Measurements from ENCODE around the gene PHACTR1.

Gene PHACTR1

DNA sequence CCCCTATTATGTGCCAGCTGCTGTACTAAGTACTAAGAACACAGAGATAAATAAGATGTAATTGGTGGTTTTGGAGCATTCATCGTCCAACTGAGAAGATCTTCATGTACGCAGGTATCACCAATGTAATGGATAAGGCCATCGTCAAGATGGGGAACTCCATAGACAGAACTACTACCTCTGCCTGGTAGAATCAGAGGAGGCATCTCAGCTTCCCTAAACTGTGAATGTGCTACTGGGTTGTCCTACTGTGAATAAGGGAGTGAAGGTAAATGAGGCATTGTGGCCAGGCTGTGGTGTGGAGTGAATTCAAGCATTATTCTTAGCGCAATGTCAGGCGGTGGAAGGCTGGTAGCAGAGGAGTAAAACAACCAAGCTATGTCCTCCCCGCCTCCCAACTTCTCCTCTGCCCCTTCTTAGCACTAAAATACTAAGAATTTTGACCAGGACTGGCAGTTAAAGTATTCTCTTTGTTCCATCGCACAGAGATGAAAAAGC is 543.6 kb downstream of the PHACTR1 start:
- H3K4me2 ChIP-seq, result peak overlapping the region; percentile 73 to 95 (median 86)
- peak overlapping the region in 1 of 10 experiments; percentile 31; a peak in 2 of 20 replicates for H3K4me3 ChIP-seq
- peak overlapping the region in 8 of 11 experiments; percentile 59 to 81 (median 73); a peak in 15 of 22 replicates for H3K27ac ChIP-seq
- H3K9ac ChIP-seq, result peak overlapping the region in 5 of 11 experiments; percentile 42 to 70 (median 56); a peak in 8 of 22 replicates
- H3K4me1 ChIP-seq, result peaks cover 75 to 97% (median 86%) of the 10 kb centered on the region in 10 experiments
- peaks cover 0 to 3% (median 0%) of the 10 kb centered on the region in 11 experiments; a peak in 1 of 22 replicates for H3K36me3 ChIP-seq
- TF ChIP-seq Cebpa-rat (IDR thresholded peaks at IDR 0.05), result no peak
- H3K9me3 ChIP-seq (replicated peaks in 1 of 11), result peaks cover 0 to 23% (median 18%) of the 10 kb centered on the region in 11 experiments; a peak in 18 of 22 replicates
- H4K20me1 ChIP-seq, result peaks cover 0 to 3% (median 0%) of the 10 kb centered on the region in 11 experiments; a peak in 2 of 22 replicates
- 0 out of 22 replicates have a peak, but pooled peaks cover 0 to 5% (median 0%) of the 10 kb centered on the region in 11 experiments for H3K27me3 ChIP-seq

DNA sequence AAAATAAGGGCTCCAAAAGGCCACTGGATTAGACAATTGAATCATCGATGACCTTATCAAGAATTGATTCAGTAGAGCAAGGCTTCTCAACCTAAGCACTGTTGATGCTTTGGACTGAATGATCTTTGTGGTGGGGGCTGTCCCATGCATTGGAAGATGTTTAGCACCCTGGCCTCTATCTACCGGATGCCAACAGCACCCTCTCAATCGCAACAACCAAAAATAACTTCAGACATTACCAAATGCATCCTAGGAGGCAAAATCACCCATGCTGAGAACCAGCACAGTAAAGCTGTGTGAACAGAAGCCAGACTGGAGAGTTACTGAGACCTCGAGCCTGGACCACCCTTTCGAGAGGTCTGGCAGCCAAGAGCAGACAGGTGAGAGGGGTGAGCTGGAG is 544.3 kb downstream of the PHACTR1 start:
- Histone ChIP-seq H3K4me1 (peaks cover 68 to 99% (median 83%) of the 10 kb centered on the region in 10 experiments), H3K9ac (peak overlapping the region in 7 of 11 experiments; percentile 8 to 70 (median 53); a peak in 13 of 22 replicates), H4K20me1 (peaks cover 0 to 3% (median 0%) of the 10 kb centered on the region in 11 experiments; a peak in 2 of 22 replicates), H3K9me3 (replicated peaks in 1 of 11) (peaks cover 0 to 16% (median 11%) of the 10 kb centered on the region in 11 experiments; a peak in 18 of 22 replicates), H3K27me3 (0 out of 22 replicates have a peak, but pooled peaks cover 0 to 5% (median 0%) of the 10 kb centered on the region in 11 experiments), H3K27ac (peak overlapping the region in 9 of 11 experiments; percentile 29 to 81 (median 73); a peak in 17 of 22 replicates), H3K4me2 (peak overlapping the region; percentile 73 to 95 (median 86)), H3K4me3 (peak overlapping the region in 6 of 10 experiments; percentile 4 to 44 (median 12); a peak in 6 of 20 replicates), H3K36me3 (no peaks in the 10 kb centered on the region; a peak in 1 of 22 replicates)
- no peak for TF ChIP-seq Cebpa-rat (IDR thresholded peaks at IDR 0.05)

DNA sequence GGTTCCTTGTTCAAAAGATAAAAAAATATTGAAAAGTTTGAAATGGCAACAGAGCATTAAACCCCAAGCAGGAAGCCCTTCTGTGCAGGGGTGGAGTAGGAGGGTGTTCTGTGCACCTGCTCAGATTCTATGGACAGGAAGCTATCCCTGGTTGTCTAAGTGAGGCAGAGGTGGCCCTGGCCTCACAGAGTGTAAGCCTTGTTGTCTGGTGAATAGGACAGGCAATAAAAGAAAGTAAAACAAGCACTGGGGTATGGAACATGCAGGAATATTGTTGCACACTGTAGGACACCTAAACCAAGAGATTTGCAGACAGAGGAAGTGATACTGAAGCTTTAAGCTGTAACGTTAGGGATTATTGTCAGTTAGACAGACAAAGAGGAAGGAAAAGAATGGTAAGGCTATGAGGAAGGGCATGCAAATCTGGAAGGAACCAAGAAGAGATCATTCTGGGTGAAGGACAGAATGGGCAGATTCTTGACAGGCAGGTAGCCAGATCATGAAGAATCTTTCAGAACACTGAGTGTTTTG is 545.0 kb downstream of the PHACTR1 start:
- Histone ChIP-seq H3K9me3 (replicated peaks in 1 of 11) (peaks cover 0 to 14% (median 5%) of the 10 kb centered on the region in 11 experiments; a peak in 10 of 22 replicates), H3K27me3 (0 out of 22 replicates have a peak, but pooled peaks cover 0 to 5% (median 0%) of the 10 kb centered on the region in 11 experiments), H3K36me3 (no peaks in the 10 kb centered on the region), H3K27ac (peak overlapping the region in 10 of 11 experiments; percentile 29 to 81 (median 72); a peak in 19 of 22 replicates), H3K4me1 (peaks cover 61 to 93% (median 76%) of the 10 kb centered on the region in 10 experiments), H4K20me1 (peaks cover 0 to 3% (median 0%) of the 10 kb centered on the region in 11 experiments; a peak in 2 of 22 replicates), H3K4me3 (peak overlapping the region in 5 of 10 experiments; percentile 7 to 44 (median 15); a peak in 5 of 20 replicates), H3K9ac (peak overlapping the region in 7 of 11 experiments; percentile 13 to 70 (median 53); a peak in 12 of 22 replicates), H3K4me2 (peak overlapping the region; percentile 73 to 95 (median 86))
- TF ChIP-seq Cebpa-rat (IDR thresholded peaks at IDR 0.05), result no peak

DNA sequence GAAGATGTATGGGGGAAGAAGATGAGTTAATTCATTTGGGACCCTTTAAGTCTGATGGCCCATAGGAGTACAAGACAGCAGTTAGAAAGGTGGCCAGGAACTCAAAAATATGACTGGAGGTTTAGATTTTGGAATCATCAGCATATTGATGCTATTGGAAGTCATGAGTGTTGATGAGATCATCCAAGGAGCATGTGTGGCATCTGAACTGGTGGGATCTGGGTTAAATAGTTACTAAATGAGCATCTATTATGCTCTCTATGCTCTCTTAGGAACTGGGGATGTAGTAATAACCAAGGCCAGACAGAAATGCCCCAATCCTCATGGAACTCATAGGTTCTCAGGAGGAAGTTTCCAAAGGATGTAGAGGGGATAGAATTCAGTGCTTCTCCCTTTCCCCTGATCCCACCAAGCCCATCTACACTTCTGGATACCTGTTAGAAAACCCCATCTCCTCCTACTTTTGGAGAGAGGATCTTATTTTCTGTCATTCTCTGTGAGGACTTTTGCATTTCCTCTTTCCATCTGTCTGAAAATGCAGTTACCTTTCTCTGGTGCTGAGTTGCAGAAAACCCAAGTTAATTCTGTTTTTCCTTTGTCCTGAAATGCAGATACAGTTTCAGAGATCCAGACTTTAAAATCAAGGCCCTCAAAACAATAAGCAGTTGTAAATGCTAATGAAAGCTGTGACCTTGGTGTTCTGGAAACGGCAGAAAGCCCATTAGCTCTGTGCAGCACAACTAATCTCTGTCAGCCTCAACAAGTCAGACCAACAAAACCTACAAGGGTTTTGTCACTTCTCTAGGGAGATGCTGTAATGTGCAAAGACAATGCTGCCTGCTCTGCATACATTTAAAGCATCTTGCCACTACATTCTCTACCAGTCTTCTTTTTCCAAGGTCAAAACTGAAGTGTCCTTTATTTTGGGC is 546.0 kb downstream of the PHACTR1 start:
- peaks cover 53 to 93% (median 75%) of the 10 kb centered on the region in 10 experiments for H3K4me1 ChIP-seq
- H3K27me3 ChIP-seq, result 0 out of 22 replicates have a peak, but pooled peaks cover 0 to 5% (median 0%) of the 10 kb centered on the region in 11 experiments
- peak overlapping the region in 2 of 10 experiments; percentile 31 to 44; a peak in 1 of 20 replicates for H3K4me3 ChIP-seq
- H3K27ac ChIP-seq, result peak overlapping the region in 10 of 11 experiments; percentile 29 to 81 (median 72); a peak in 19 of 22 replicates
- peaks cover 0 to 3% (median 0%) of the 10 kb centered on the region in 11 experiments; a peak in 2 of 22 replicates for H4K20me1 ChIP-seq
- H3K9ac ChIP-seq, result peak overlapping the region in 7 of 11 experiments; percentile 13 to 70 (median 29); a peak in 9 of 22 replicates
- TF ChIP-seq Cebpa-rat (IDR thresholded peaks at IDR 0.05), result no peak
- H3K4me2 ChIP-seq, result peak overlapping the region; percentile 73 to 95 (median 86)
- no peaks in the 10 kb centered on the region for H3K36me3 ChIP-seq
- H3K9me3 ChIP-seq (replicated peaks in 1 of 11), result peaks cover 0 to 6% (median 0%) of the 10 kb centered on the region in 11 experiments; a peak in 5 of 22 replicates

DNA sequence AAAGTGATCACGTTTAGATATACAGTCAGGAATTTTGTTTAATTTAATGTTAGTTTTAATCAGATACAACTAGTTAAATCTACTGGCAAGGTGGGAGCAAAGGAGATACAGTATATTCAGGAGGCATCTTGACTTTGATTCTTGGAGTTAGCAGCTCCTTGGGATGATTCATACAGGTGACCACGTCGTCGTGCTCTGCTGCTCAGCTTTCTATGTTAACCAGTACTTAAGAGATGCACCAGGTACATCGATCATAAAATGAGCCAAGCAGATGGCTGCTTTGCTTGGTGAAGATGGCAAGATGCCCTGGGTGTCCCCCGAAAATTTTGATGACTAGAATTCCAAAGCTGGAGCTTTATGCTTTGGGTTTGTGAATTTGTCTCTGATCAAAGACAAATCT is 547.1 kb downstream of the PHACTR1 start:
- peak overlapping the region in 8 of 11 experiments; percentile 44 to 95 (median 86); a peak in 14 of 22 replicates for H3K4me2 ChIP-seq
- H3K9ac ChIP-seq, result no peak overlapping the region
- H3K27me3 ChIP-seq, result 0 out of 22 replicates have a peak, but pooled peaks cover 0 to 3% (median 0%) of the 10 kb centered on the region in 11 experiments
- peaks cover 0 to 3% (median 0%) of the 10 kb centered on the region in 11 experiments; a peak in 2 of 22 replicates for H4K20me1 ChIP-seq
- H3K27ac ChIP-seq, result peak overlapping the region in 1 of 11 experiments; percentile 77; a peak in 2 of 22 replicates
- H3K36me3 ChIP-seq, result no peaks in the 10 kb centered on the region
- H3K4me1 ChIP-seq, result peaks cover 47 to 93% (median 74%) of the 10 kb centered on the region in 10 experiments
- no peak overlapping the region for H3K4me3 ChIP-seq
- no peak for TF ChIP-seq Cebpa-rat (IDR thresholded peaks at IDR 0.05)
- peaks cover 0 to 6% (median 0%) of the 10 kb centered on the region in 11 experiments; a peak in 5 of 22 replicates for H3K9me3 ChIP-seq (replicated peaks in 1 of 11)

DNA sequence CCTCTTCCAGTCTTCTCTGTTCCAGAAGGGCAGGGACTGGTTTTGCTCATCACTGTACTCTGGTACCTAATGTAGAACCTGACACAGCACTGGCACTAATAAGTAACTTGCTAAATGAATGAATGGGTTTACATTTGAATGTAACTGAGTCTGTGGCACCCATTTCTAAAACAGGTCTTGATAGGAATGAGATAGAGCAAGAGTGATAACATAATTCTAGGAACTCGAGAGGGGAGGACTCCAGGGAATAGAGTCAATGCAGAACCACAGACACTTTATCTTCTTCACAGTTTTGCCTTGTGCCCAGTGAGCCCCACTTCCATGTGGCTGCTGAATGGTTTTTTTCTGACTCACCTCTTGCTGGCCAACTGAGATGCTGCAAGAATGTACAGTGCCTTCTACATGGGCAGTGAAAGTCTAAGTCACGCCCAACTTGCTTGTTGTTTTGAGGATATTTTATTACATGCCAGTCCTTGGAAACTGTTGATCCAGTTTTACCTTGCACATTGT is 550.6 kb downstream of the PHACTR1 start:
- H3K36me3 ChIP-seq, result no peaks in the 10 kb centered on the region
- TF ChIP-seq Cebpa-rat (IDR thresholded peaks at IDR 0.05), result no peak
- no peaks in the 10 kb centered on the region for H3K27me3 ChIP-seq
- H3K4me2 ChIP-seq, result peak overlapping the region in 9 of 11 experiments; percentile 18 to 55 (median 42); a peak in 16 of 22 replicates
- H3K4me1 ChIP-seq, result peaks cover 24 to 93% (median 71%) of the 10 kb centered on the region in 10 experiments
- peaks cover 0 to 6% (median 0%) of the 10 kb centered on the region in 11 experiments; a peak in 5 of 22 replicates for H3K9me3 ChIP-seq (replicated peaks in 1 of 11)
- no peak overlapping the region for H3K27ac ChIP-seq
- H4K20me1 ChIP-seq, result no peaks in the 10 kb centered on the region
- no peak overlapping the region for H3K4me3 ChIP-seq
- H3K9ac ChIP-seq, result no peak overlapping the region

DNA sequence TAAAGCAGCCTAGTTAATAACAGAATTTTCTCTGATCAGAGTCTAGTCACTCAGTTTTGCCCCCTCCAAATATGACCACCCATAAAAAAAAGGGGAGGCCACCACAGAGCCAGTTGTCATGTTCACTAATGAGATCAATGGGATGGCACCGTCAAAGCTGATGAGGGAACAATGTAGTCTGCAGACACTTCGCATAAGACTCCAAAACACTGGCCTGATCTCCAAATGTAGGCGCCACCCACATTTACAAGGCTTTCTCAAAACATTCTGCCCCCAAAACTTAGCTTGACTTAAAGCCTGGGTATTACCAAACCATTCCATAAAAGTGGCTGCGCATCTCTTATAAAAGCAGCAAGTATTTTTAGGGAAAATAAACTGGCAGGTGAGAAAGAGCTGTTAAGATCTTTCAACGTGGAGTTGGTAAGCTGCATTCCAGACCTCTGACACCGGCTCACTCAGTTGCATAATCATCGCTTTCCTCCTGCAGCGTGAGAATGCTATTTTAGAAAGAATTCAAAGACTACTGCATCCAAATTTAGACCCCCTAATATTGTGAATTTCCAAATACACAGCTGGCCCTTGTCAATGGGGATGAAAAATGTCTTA is 552.4 kb downstream of the PHACTR1 start:
- Histone ChIP-seq H3K4me1 (peaks cover 20 to 78% (median 64%) of the 10 kb centered on the region in 10 experiments), H3K9ac (0 out of 22 replicates have a peak overlapping the region, but pooled peaks of 1 of the 11 experiments have one; percentile 22), H3K4me2 (peak overlapping the region in 9 of 11 experiments; percentile 25 to 88 (median 48); a peak in 18 of 22 replicates)

More for the DNA sequence above, 552.4 kb downstream of the PHACTR1 start:
- Histone ChIP-seq H4K20me1 (no peaks in the 10 kb centered on the region), H3K36me3 (no peaks in the 10 kb centered on the region), H3K27ac (no peak overlapping the region), H3K9me3 (replicated peaks in 1 of 11) (peaks cover 0 to 6% (median 0%) of the 10 kb centered on the region in 11 experiments; a peak in 5 of 22 replicates), H3K27me3 (no peaks in the 10 kb centered on the region; a peak in 1 of 22 replicates), H3K4me3 (no peak overlapping the region)
- no peak for TF ChIP-seq Cebpa-rat (IDR thresholded peaks at IDR 0.05)
